Smooth muscle cell of the brain vasculature (primary cell): Measurements from ENCODE around the gene NTM.

ENCODE experiments used
- DNase-seq: peaks from one replicate; pipeline ENCODE4 v3.0.0-alpha.2; 2012; ENCODE audit warnings: low read depth, low spot score

Gene NTM

DNA sequence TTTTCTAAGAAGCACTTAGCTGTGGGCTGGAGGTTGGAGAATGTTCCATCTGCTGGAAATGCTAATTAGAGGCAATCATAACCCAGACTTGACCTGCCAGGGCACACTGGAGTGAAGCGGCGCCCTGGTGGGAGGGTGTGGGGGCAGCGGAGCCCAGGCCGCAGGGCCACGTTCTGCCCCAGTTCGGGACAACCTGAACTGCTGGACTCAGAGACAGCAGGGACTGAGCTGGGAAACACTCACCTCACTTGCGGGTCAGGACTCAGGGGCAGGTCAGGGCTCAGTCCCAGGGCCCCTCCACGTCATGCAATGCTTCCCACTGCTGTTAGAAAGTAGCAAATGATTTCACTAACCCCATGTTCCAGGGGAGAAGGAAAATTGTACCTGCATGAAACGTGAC, 316.4 kb downstream of the NTM start:
- DNase-seq = no peak

DNA sequence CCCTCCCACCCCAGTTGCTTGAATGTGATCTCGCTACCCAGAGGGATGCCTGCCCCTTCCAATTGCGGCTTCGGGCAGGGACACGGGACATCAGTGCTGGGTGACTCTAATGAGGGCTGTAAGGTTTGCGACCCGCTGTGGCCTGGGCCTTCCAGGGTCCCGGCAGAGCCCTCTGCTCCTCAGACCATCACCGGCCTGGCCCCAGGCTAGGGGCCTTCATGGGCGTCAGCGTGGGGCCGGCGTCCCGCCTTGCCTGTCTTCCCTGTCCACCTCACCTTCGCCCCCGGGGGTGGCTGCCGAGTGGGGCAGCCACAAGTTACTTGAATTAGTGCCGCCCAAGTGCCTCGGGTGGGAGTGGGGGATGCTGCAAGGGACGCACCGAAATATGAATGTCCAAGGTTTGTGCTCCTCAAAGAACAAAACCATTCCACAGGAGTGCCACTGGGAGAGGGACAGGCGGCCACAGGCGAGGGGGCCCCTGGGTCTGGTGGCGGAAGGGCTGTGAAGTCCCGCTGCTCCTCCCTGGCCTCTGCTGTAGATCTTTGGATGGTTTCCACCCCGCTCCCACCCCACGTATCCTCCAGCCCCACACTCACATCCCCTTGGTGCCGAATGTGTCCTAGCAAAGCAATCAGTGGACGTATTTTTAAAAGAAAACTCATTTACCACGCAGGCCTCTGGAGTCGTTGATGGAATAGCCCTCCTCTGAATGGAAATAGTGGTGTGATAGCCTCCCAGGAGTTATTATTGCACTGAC, 317.1 kb downstream of the NTM start:
- DNase-seq = no peak

DNA sequence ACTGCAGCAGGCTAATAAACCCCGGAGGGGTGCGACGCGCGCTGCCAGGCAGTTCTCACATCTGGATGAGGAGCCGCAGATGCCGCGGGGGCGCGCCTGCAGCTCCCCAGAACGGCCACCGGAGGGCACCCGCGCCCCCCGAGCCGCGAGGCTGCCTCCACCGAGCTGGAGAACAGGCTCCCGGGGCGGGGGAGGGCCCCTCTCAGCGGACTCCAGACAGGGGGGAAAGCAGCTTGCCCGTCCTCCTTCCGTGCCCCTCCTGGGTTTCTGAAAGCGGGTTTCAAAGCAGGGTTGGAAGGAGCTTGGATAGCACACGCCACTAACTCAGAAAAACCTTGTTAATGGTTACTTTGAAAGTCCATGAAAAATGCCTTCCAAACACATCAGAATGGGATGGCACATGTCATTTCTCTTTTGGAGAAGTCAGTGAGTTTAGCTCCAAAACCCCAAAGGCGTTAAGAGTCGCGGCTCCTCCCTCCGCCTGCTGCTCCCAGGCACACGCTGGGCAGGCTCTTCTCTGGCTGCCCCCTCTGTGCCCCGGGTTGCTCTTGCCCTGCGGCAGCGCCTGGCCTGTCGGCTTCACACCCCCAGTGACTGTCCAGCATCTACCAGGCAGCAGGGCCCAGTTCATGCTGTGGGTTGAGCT, 317.8 kb downstream of the NTM start:
- no peak for DNase-seq

DNA sequence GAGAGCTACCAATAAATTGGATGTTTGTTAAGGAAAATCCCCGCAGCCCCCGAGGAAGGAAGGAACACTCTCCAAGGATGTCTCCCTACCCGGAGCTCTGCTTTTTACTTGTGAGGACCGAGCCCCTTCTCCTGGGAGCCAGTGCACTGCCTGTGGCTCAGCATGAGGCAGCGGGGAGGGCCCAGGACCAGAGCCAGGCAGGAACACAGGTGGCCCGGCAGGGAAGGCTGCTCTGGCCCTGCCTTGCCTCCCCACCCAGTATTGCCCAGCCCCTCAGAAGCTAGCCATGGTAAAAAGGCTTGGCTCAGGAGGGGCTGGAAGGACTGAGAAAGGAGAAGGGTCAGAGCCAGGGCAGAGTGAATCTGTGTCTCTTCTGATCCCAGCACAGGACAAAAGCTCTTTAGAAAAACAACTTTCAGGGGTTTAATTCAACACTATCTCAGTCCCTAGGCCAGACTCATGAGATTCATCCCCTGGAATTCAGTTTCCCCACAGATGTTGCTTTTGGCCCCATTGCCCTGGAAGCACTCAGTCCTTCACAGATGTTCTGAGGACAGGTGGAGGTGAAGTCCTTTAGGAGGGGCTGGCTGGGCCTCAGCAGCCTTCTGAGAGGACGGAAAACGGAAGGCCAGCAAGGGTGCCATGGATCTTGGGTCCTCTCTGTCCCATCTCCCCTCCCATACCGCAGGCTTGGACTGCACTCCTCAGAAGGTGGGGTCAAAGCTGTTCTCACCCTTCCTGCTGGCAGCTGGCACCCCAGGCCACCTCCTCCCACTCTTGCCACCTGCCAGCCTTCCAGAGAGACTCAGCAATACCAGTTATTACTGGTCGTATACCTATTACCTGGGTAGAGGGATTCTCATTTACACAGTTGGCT, 318.9 kb downstream of the NTM start:
- no peak for DNase-seq

GRCh38 chr11:131690362-131690761, 319.9 kb downstream of the NTM start:
- no peak for DNase-seq

- DNase-seq = no peak
These were observed 320.4 kb downstream of the NTM start for GRCh38 chr11:131690776-131691175.

GRCh38 chr11:131691181-131692041, 321.0 kb downstream of the NTM start:
- no peak for DNase-seq

DNA sequence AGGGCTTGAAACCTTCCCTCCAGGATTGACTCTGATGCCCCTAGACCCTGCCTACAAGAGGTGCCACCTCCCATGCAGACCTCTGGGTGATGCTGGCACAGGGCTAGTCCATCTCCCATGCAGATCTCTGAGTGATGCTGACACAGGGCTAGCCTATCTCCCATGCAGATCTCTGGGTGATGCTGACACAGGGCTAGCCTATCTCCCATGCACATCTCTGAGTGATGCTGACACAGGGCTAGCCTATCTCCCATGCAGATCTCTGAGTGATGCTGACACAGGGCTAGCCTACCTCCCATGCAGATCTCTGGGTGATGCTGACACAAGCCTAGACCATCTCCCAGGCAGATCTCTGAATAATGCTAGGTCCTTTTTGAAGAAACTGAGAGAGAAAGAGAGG, 321.7 kb downstream of the NTM start:
- DNase-seq = no peak

- no peak for DNase-seq
These were observed 322.5 kb downstream of the NTM start for GRCh38 chr11:131692961-131693360.

DNA sequence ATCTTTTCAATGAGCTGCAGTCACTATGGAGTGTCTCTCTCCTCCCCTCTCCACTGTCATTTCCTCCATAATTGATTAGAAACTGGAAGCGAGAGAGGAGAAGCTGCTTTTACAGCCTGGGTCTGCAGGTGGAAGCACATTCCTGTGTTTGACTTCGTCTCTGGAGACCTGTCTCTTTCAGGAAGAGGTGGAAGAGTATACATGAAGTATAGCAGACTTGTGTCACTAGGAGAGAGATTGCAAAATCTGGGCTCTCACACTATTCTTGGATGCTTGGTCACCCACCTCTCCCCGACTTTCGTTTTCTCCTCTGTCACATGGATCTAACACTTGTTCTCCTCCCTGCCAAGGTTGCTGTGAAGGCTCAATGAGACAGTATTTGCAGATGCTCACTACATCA, 323.3 kb downstream of the NTM start:
- no peak for DNase-seq

DNA sequence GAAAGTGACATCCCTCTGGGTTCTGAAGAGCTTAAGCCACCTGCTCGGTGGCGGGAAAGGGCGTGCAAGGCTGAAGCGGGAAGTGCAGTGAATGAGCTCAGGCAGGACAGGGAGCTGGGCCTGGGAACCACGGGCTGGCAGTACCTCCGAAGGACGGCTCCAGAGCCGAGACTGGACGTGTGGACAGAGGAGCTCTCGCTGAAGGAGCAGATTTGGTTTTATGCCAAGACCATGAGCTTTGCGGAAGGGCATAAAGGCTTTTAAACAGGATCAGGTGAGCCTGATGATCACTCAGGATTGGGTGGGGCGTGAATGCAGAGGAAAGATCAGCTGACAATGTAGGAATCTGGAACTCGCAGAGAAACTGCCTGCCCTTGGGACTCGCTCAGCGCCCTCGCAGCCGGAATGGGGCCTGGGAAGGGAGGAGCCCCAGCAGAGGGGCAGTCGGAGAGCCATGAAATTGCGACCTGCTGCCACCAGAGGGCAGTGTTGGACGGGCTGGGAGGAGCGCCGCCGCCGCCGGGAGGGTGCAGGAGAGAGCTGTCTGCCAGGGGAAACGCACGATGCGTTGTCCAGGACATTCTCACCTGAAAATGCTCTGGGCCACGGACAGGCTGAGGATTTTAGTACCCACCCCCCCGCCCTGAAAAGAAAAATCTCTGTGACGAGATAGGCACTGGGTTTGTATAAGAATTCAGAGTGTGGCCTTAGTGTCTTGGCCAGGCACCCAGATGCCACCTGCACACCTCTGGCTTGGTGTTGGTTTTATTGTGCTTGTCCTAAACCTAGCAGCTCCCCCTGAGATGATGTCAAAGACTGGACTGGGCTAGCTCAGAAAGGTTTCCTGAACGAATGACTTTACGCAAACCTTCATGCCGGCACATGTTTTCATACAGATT, 324.4 kb downstream of the NTM start:
- DNase-seq = peak; percentile 56

DNA sequence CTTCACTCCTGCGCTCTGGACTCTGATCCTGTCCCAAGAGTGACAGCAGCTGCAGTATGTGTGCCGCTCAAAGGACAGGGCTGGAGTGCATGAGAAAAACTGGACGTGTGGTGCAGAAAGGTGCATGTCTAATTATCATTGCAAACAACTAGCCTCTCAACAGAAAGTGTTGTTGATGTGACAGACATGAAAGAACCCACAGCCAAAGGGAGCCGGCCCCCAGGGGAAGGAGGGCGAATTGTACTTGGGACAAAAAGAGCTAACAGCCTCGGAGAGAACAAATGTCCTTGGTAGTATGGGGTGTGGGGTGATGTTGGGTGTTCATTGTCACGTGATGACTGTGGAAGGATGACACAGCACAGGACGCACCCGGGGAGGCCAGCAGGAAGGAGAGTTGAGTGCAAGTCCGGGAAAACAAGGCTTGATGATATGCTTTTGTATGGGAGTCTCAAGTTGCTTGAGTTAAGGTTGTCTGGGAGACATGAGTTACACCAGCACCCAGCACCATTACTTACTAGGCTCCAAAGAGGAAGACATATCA, 325.5 kb downstream of the NTM start:
- DNase-seq = no peak

DNA sequence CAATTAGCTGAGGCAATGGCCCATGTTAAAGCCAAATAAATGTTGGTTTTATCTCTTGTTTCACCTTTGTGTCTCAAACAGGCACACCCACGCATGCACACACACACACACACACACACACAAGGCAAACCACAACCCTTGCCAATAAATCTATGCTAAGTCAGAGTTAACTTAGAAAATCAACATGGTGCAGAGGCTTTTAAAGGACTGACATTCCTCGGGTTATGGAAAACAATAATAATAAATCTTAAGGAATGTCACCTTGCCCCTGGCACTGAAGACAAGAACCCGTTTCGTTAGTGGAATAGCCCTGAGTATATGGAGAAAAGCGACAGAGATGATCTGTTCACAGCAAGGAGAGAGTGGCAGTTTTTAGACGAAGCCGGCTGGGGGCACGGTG, 326.3 kb downstream of the NTM start:
- no peak for DNase-seq

- no peak for DNase-seq
These were observed 332.9 kb downstream of the NTM start for GRCh38 chr11:131703311-131703710.

- no peak for DNase-seq
These were observed 334.3 kb downstream of the NTM start for GRCh38 chr11:131704682-131705081.

DNA sequence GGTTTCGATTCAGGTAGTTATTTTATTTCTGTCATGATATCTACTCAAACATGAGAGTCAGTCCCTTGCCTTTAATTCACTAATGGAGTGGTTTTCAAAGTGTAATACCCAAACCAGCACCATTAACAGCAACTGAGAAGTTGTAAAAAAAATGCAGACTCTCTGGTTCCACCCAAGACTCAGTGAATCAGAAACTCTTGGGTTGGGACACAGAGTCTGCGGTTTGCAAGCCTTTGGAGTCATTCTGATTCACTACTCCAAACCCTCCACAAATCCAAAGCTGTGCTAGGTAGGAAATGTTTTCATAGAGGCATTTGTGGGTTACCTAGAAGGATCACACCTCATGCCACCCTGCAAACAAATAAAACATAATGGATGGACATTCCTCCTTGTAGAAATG, 340.1 kb downstream of the NTM start:
- DNase-seq = no peak

DNA sequence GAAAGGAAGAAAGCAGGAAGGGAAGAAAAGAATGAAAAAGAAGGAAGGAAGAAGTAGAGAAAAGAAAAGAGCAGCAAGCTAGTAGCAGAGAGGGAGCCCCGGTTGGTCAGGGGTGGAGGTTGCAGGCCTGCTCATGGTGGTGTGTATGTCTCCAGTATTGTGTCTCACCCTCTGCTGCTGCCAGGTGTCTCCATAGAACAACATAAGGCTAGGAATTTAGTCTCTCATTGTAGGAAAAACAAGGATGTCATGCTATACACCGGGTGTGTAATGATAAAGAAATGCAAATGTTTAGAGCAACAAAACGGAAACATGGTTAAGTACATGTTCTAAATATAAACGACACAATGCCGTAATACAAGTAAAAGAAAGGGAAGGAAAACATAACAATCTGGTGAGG, 342.5 kb downstream of the NTM start:
- no peak for DNase-seq

DNA sequence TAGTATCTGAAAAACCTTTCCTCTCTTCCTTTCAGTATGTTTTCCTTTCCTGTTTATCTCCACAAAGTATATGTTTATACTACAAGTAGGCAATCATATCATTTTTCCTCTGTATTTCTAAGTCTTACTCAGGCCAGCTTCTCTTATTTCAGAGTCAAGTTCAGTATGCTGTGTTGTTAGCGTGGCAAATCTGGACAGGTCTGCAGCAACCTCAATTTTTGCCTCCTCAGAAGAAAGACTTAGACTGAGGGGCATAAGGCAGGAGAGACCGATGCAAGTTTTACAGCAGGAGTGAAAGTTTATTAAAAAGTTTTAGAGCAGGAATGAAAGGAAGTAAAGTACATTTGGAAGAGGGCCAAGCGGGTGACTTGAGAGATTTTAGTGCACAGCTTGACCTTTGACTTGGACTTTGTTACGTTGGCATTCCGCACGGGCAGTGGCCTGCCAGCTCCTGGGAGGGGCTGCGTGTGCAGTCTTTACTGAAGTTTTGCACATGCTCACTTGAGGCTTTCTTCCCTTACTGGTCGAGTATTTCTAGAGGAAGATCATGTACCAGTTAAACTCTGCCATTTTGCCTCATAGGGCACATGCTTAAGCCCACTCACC, 343.2 kb downstream of the NTM start:
- no peak for DNase-seq

DNA sequence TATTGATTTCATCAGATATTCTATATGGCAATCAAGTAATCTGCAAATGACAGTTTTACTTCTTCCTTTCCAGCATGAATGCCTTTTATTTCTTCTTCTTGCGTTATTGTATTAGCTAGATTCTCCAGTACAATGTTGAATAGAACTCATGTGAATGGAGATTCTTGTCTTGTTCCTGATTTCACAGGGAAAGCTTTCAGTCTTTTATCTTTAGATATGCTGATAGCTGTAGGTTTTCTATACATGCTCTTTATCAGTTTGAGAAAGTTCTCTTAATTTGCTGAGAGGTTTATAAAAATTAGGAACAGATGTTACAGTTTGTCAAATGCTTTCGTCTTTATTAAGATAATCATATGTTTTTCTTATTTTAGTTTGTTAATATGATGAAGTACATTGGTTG, 347.2 kb downstream of the NTM start:
- DNase-seq = no peak

DNA sequence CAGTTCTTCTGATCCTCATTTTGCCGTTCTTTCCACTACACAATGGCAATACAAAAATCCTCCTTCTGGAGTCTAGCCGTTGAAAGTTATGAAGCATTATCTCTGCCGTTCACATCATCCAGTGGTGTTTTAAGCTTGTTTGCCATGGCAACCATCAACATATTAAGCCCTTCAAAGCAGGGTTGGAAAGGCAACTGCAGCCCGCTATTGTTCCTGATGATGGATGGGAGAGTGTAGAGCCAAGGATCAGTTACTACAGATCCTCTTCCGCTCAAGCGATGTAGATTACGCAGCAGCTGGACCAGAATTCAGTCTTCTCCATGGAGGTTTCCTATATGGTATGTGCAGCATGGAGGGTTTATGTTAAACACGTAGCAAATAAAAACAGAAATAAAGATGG, 352.7 kb downstream of the NTM start:
- no peak for DNase-seq
